Loucy (cell line): Measurements from ENCODE around the gene OR52E1.

Source experiments
- H2AFZ ChIP-seq: fragments of 200-600 bp; sonication (generic); 2 replicates; pipeline ENCODE4 v1.6.0; 2016; ENCODE audit warnings: antibody characterized with exemption, mild to moderate bottlenecking, low read length, moderate library complexity
- H3F3A ChIP-seq: fragments of 200-600 bp; 2 replicates; pipeline ENCODE4 v1.6.0; 2016; ENCODE audit warnings: antibody characterized with exemption, low read depth, mild to moderate bottlenecking
- H3K27me3 ChIP-seq: fragments of 200-600 bp; sonication (generic); 2 replicates; pipeline ENCODE4 v1.6.1; 2014; ENCODE audit warnings: low read length, mild to moderate bottlenecking; ENCODE audit not compliant: insufficient read depth, poor library complexity, severe bottlenecking
- H3K36me3 ChIP-seq: fragments of 200-600 bp; sonication (generic); 2 replicates; pipeline ENCODE4 v1.6.1; 2016; ENCODE audit warnings: low read length; ENCODE audit not compliant: insufficient read depth
- H3K4me1 ChIP-seq: fragments of 200-600 bp; sonication (generic); 2 replicates; pipeline ENCODE4 v1.5.1; 2014; ENCODE audit warnings: low read length, mild to moderate bottlenecking; ENCODE audit not compliant: insufficient read depth, poor library complexity, severe bottlenecking
- H3K4me2 ChIP-seq: fragments of 200-600 bp; sonication (generic); 2 replicates; pipeline ENCODE4 v1.6.0; 2014; ENCODE audit warnings: antibody characterized with exemption, low read length, low read depth, mild to moderate bottlenecking; ENCODE audit not compliant: poor library complexity, severe bottlenecking
- H3K4me3 ChIP-seq: fragments of 200-600 bp; sonication (generic); 2 replicates; pipeline ENCODE4 v1.5.1; 2014; ENCODE audit warnings: low read length, mild to moderate bottlenecking, mixed read lengths; ENCODE audit not compliant: poor library complexity, severe bottlenecking
- H3K79me2 ChIP-seq: fragments of 200-600 bp; sonication (generic); 2 replicates; pipeline ENCODE4 v1.6.1; 2014; ENCODE audit warnings: low read length; ENCODE audit not compliant: insufficient read depth
- H3K9ac ChIP-seq: fragments of 200-600 bp; sonication (generic); 2 replicates; pipeline ENCODE4 v1.6.0; 2014; ENCODE audit warnings: mild to moderate bottlenecking, low read depth, low read length, moderate library complexity; ENCODE audit not compliant: poor library complexity, severe bottlenecking
- H3K9me2 ChIP-seq: fragments of 200-600 bp; sonication (generic); replicated peaks from 2 replicates; pipeline ENCODE4 v1.6.1; 2016; ENCODE audit warnings: low read depth, low read length, mixed read lengths
- H3K9me3 ChIP-seq: fragments of 200-600 bp; sonication (generic); 2 replicates; pipeline ENCODE4 v1.6.1; 2014; ENCODE audit warnings: mild to moderate bottlenecking, antibody characterized with exemption, low read length, low read depth; ENCODE audit not compliant: insufficient read depth
- H4K20me1 ChIP-seq: fragments of 200-600 bp; sonication (generic); 2 replicates; pipeline ENCODE4 v1.6.0; 2014; ENCODE audit warnings: antibody characterized with exemption, low read length, mild to moderate bottlenecking; ENCODE audit not compliant: insufficient read depth, poor library complexity, severe bottlenecking
- CTCF ChIP-seq: fragments of 200-600 bp; sonication (generic); conservative IDR thresholded peaks from 2 replicates; pipeline ENCODE4 v1.5.1; 2014; ENCODE audit warnings: mild to moderate bottlenecking, antibody characterized with exemption, low read length
- EZH2phosphoT487 ChIP-seq: fragments of 200-600 bp; IDR thresholded peaks from 2 replicates; pipeline ENCODE4 v1.6.1; 2018; ENCODE audit warnings: antibody characterized with exemption, mild to moderate bottlenecking, moderate library complexity, borderline replicate concordance

OR52E1 gene

GRCh38 chr11:5069272-5069671, at the start of gene OR52E1:
Gene OR52E1 (plus strand): TSS chr11:5069572.
- Histone ChIP-seq H3K9me2 (no peaks in the 10 kb centered on the region), H3K4me2 (no peak within 1 kb of the TSS), H4K20me1 (no peaks in the 10 kb centered on the region), H2AFZ (no peak within 1 kb of the TSS), H3F3A (no peaks in the 10 kb centered on the region), H3K4me3 (no peak within 1 kb of the TSS), H3K79me2 (no peaks in the 10 kb centered on the region), H3K9me3 (no peaks in the 10 kb centered on the region), H3K36me3 (no peaks in the 10 kb centered on the region), H3K27me3 (no peaks in the 10 kb centered on the region), H3K4me1 (no peaks in the 10 kb centered on the region), H3K9ac (no peak within 1 kb of the TSS)
- no peak for TF ChIP-seq EZH2phosphoT487
- no peak for TF ChIP-seq CTCF

GRCh38 chr11:5021996-5022395, 47.4 kb upstream of the OR52E1 start:
- H3K4me3 ChIP-seq, result no peak overlapping the region
- no peak overlapping the region for H3K9ac ChIP-seq
- no peak for TF ChIP-seq EZH2phosphoT487
- no peak for TF ChIP-seq CTCF
- H3K9me3 ChIP-seq, result no peaks in the 10 kb centered on the region
- no peaks in the 10 kb centered on the region for H3K79me2 ChIP-seq
- H3K4me2 ChIP-seq, result no peak overlapping the region
- no peaks in the 10 kb centered on the region for H4K20me1 ChIP-seq
- H3F3A ChIP-seq, result no peaks in the 10 kb centered on the region
- no peaks in the 10 kb centered on the region for H3K9me2 ChIP-seq
- H3K4me1 ChIP-seq, result peaks cover 4% of the 10 kb centered on the region
- no peaks in the 10 kb centered on the region for H3K27me3 ChIP-seq
- H3K36me3 ChIP-seq, result no peaks in the 10 kb centered on the region
- no peak overlapping the region for H2AFZ ChIP-seq

GRCh38 chr11:5036669-5037068, 32.7 kb upstream of the OR52E1 start:
- no peaks in the 10 kb centered on the region for H4K20me1 ChIP-seq
- H3K27me3 ChIP-seq, result no peaks in the 10 kb centered on the region
- no peaks in the 10 kb centered on the region for H3K4me1 ChIP-seq
- TF ChIP-seq EZH2phosphoT487, result no peak
- TF ChIP-seq CTCF, result no peak
- H3K9me3 ChIP-seq, result no peaks in the 10 kb centered on the region
- H3K4me3 ChIP-seq, result no peak overlapping the region
- no peaks in the 10 kb centered on the region for H3F3A ChIP-seq
- H3K79me2 ChIP-seq, result no peaks in the 10 kb centered on the region
- no peaks in the 10 kb centered on the region for H3K36me3 ChIP-seq
- H3K9ac ChIP-seq, result no peak overlapping the region
- H3K4me2 ChIP-seq, result no peak overlapping the region
- no peak overlapping the region for H2AFZ ChIP-seq
- H3K9me2 ChIP-seq, result no peaks in the 10 kb centered on the region
